ENCODE results near the gene TMEM9B.

- no peak for TF ChIP-seq EZH2 (IDR thresholded peaks at IDR 0.05; ENCODE audit: low read length, missing control alignments)
- no peak for TF ChIP-seq CTCF (conservative IDR thresholded peaks at IDR 0.05 in 1 of 2, IDR thresholded peaks at IDR 0.05 in 1 of 2; ENCODE audit: low read depth in 1 of 2, low read length in 2 of 2)
Measured at GRCh38 chr11:8908099-8908498, 56.1 kb downstream of the TMEM9B start.

All from fibroblast of lung (primary cell).